Activated naive CD4-positive, alpha-beta T cell treated with anti-CD3 and anti-CD28 coated beads, Interleukin-2, amount 10 ng/mL, durations not matched to agents 7 days and 5 days (primary cell): ENCODE results near the gene MOCS3.

ENCODE experiments used
- CTCF ChIA-PET: fragments of 350-600 bp; sonication (Branson Sonifier 250); formaldehyde crosslinking; loops from one replicate; lab custom pipeline; 2021; ENCODE audit warnings: antibody characterized with exemption; lab: Charles Lee
- DNase-seq: peaks from one replicate; pipeline ENCODE4 v3.0.0-alpha.2; 2020
- H3K27ac Mint-ChIP-seq: one replicate; pipeline ENCODE4 v1.8.0; 2021; ENCODE audit warnings: mild to moderate bottlenecking, moderate library complexity, mixed read lengths
- H3K27me3 Mint-ChIP-seq: one replicate; pipeline ENCODE4 v1.8.0; 2021; ENCODE audit warnings: mild to moderate bottlenecking, mixed read lengths
- H3K36me3 Mint-ChIP-seq: one replicate; pipeline ENCODE4 v1.8.0; 2021; ENCODE audit warnings: mixed read lengths
- H3K4me1 Mint-ChIP-seq: one replicate; pipeline ENCODE4 v1.8.0; 2021; ENCODE audit warnings: mixed read lengths
- H3K4me3 Mint-ChIP-seq: one replicate; pipeline ENCODE4 v1.8.0; 2021; ENCODE audit warnings: mild to moderate bottlenecking, moderate library complexity, mixed read lengths
- H3K9me3 Mint-ChIP-seq: one replicate; pipeline ENCODE4 v1.8.0; 2021; ENCODE audit warnings: mixed read lengths

The MOCS3 gene

GRCh38 chr20:50999355-50999754 is 40.7 kb downstream of the MOCS3 start:
- CTCF ChIA-PET = interaction anchor here (0.8 kb wide), 1 partner anchor 12 kb away, joined by 4 read pairs; no protein-coding TSS in a partner anchor
- no peaks in the 10 kb centered on the region for H3K36me3 Mint-ChIP-seq
- H3K4me3 Mint-ChIP-seq = no peak overlapping the region
- H3K27me3 Mint-ChIP-seq = peaks cover 32% of the 10 kb centered on the region
- H3K9me3 Mint-ChIP-seq = no peaks in the 10 kb centered on the region
- H3K4me1 Mint-ChIP-seq = no peaks in the 10 kb centered on the region
- DNase-seq = no peak
- no peak overlapping the region for H3K27ac Mint-ChIP-seq

GRCh38 chr20:51001430-51002265 is 43.0 kb downstream of the MOCS3 start:
- Mint-ChIP-seq H3K4me1 (no peaks in the 10 kb centered on the region), H3K36me3 (no peaks in the 10 kb centered on the region), H3K27me3 (peaks cover 31% of the 10 kb centered on the region), H3K4me3 (no peak overlapping the region), H3K27ac (no peak overlapping the region), H3K9me3 (no peaks in the 10 kb centered on the region)
- CTCF ChIA-PET = interaction anchor here (1.0 kb wide), 1 partner anchor 9 kb away, joined by 3 read pairs; no protein-coding TSS in a partner anchor
- no peak for DNase-seq

- no peaks in the 10 kb centered on the region for H3K4me1 Mint-ChIP-seq
- no peak overlapping the region for H3K4me3 Mint-ChIP-seq
- CTCF ChIA-PET = interaction anchor here (1.0 kb wide), 2 partner anchors 10 to 13 kb away, joined by 3 read pairs; no protein-coding TSS in a partner anchor
- no peak overlapping the region for H3K27ac Mint-ChIP-seq
- no peaks in the 10 kb centered on the region for H3K36me3 Mint-ChIP-seq
- peaks cover 24% of the 10 kb centered on the region for H3K27me3 Mint-ChIP-seq
- no peaks in the 10 kb centered on the region for H3K9me3 Mint-ChIP-seq
- no peak for DNase-seq
Measured at GRCh38 chr20:51002633-51003032, 44.0 kb downstream of the MOCS3 start.

GRCh38 chr20:51003753-51004152 is 45.1 kb downstream of the MOCS3 start:
- H3K27ac Mint-ChIP-seq = no peak overlapping the region

GRCh38 chr20:51004305-51004727 is 45.7 kb downstream of the MOCS3 start:
- Mint-ChIP-seq H3K4me1 (no peaks in the 10 kb centered on the region), H3K27ac (no peak overlapping the region), H3K36me3 (no peaks in the 10 kb centered on the region), H3K27me3 (peaks cover 17% of the 10 kb centered on the region), H3K9me3 (no peaks in the 10 kb centered on the region), H3K4me3 (no peak overlapping the region)
- CTCF ChIA-PET = no interaction called here
- DNase-seq = no peak

More at GRCh38 chr20:51003753-51004152, 45.1 kb downstream of the MOCS3 start:
- Mint-ChIP-seq H3K36me3 (no peaks in the 10 kb centered on the region), H3K4me1 (no peaks in the 10 kb centered on the region), H3K27me3 (peaks cover 22% of the 10 kb centered on the region), H3K9me3 (no peaks in the 10 kb centered on the region), H3K4me3 (no peak overlapping the region)
- no peak for DNase-seq
- CTCF ChIA-PET = no interaction called here

- Mint-ChIP-seq H3K4me3 (no peak overlapping the region), H3K27ac (no peak overlapping the region), H3K4me1 (no peaks in the 10 kb centered on the region), H3K9me3 (no peaks in the 10 kb centered on the region), H3K36me3 (no peaks in the 10 kb centered on the region), H3K27me3 (peaks cover 19% of the 10 kb centered on the region)
- CTCF ChIA-PET = no interaction called here
- DNase-seq = no peak
Measured at GRCh38 chr20:51004781-51005180, 46.2 kb downstream of the MOCS3 start.

- no peak for DNase-seq
- CTCF ChIA-PET = interaction anchor here (1.3 kb wide), 1 partner anchor 24 kb away, joined by 5 read pairs; no protein-coding TSS in a partner anchor
- Mint-ChIP-seq H3K4me1 (no peaks in the 10 kb centered on the region), H3K27ac (no peak overlapping the region), H3K27me3 (peaks cover 18% of the 10 kb centered on the region), H3K36me3 (no peaks in the 10 kb centered on the region), H3K9me3 (no peaks in the 10 kb centered on the region), H3K4me3 (no peak overlapping the region)
Measured at GRCh38 chr20:51005214-51005613, 46.6 kb downstream of the MOCS3 start.

GRCh38 chr20:51008718-51009117 is 50.1 kb downstream of the MOCS3 start:
- CTCF ChIA-PET = no interaction called here
- Mint-ChIP-seq H3K27ac (no peak overlapping the region), H3K9me3 (no peaks in the 10 kb centered on the region)

GRCh38 chr20:51009303-51010042 is 50.9 kb downstream of the MOCS3 start:
- CTCF ChIA-PET = interaction anchor here (1.3 kb wide), 1 partner anchor 11 kb away, joined by 4 read pairs; no protein-coding TSS in a partner anchor
- DNase-seq = no peak
- H3K9me3 Mint-ChIP-seq = no peaks in the 10 kb centered on the region
- no peak overlapping the region for H3K4me3 Mint-ChIP-seq
- no peaks in the 10 kb centered on the region for H3K4me1 Mint-ChIP-seq
- no peaks in the 10 kb centered on the region for H3K36me3 Mint-ChIP-seq
- no peak overlapping the region for H3K27ac Mint-ChIP-seq
- peaks cover 26% of the 10 kb centered on the region for H3K27me3 Mint-ChIP-seq

More at GRCh38 chr20:51008718-51009117, 50.1 kb downstream of the MOCS3 start:
- Mint-ChIP-seq H3K36me3 (no peaks in the 10 kb centered on the region), H3K4me3 (no peak overlapping the region), H3K27me3 (peaks cover 19% of the 10 kb centered on the region), H3K4me1 (no peaks in the 10 kb centered on the region)
- DNase-seq = no peak

GRCh38 chr20:51010043-51010365 is 51.4 kb downstream of the MOCS3 start:
- H3K4me1 Mint-ChIP-seq = no peaks in the 10 kb centered on the region
- no peaks in the 10 kb centered on the region for H3K9me3 Mint-ChIP-seq
- no peaks in the 10 kb centered on the region for H3K36me3 Mint-ChIP-seq
- H3K27me3 Mint-ChIP-seq = peaks cover 30% of the 10 kb centered on the region
- H3K27ac Mint-ChIP-seq = no peak overlapping the region
- H3K4me3 Mint-ChIP-seq = no peak overlapping the region
- DNase-seq = no peak
- CTCF ChIA-PET = interaction anchor here (1.3 kb wide), 1 partner anchor 10 kb away, joined by 4 read pairs; no protein-coding TSS in a partner anchor

GRCh38 chr20:51010932-51011331 is 52.3 kb downstream of the MOCS3 start:
- DNase-seq = no peak
- Mint-ChIP-seq H3K4me1 (no peaks in the 10 kb centered on the region), H3K9me3 (no peaks in the 10 kb centered on the region), H3K36me3 (no peaks in the 10 kb centered on the region), H3K27ac (no peak overlapping the region), H3K4me3 (no peak overlapping the region), H3K27me3 (peaks cover 36% of the 10 kb centered on the region)
- CTCF ChIA-PET = interaction anchor here (1.2 to 1.3 kb wide), 2 partner anchors 9 to 24 kb away, joined by 3 to 4 read pairs; no protein-coding TSS in a partner anchor

- no peak overlapping the region for H3K4me3 Mint-ChIP-seq
- H3K36me3 Mint-ChIP-seq = no peaks in the 10 kb centered on the region
- no peaks in the 10 kb centered on the region for H3K4me1 Mint-ChIP-seq
- H3K9me3 Mint-ChIP-seq = no peaks in the 10 kb centered on the region
- peaks cover 39% of the 10 kb centered on the region for H3K27me3 Mint-ChIP-seq
- no peak for DNase-seq
- no peak overlapping the region for H3K27ac Mint-ChIP-seq
- CTCF ChIA-PET = interaction anchor here (1.2 kb wide), 1 partner anchor 24 kb away, joined by 3 read pairs; no protein-coding TSS in a partner anchor
Measured at GRCh38 chr20:51011479-51011878, 52.9 kb downstream of the MOCS3 start.

GRCh38 chr20:51012357-51012756 is 53.7 kb downstream of the MOCS3 start:
- no peaks in the 10 kb centered on the region for H3K9me3 Mint-ChIP-seq
- CTCF ChIA-PET = interaction anchor here (1.2 kb wide), 1 partner anchor 295 kb away, joined by 3 read pairs; no protein-coding TSS in a partner anchor
- H3K27me3 Mint-ChIP-seq = peaks cover 46% of the 10 kb centered on the region
- H3K27ac Mint-ChIP-seq = no peak overlapping the region
- H3K36me3 Mint-ChIP-seq = no peaks in the 10 kb centered on the region
- H3K4me3 Mint-ChIP-seq = no peak overlapping the region
- DNase-seq = no peak
- no peaks in the 10 kb centered on the region for H3K4me1 Mint-ChIP-seq
